Fibroblast of skin of back (primary cell): ENCODE results near the gene AAMP.

Experiments used
- DNase-seq: peaks from one replicate; pipeline ENCODE4 v3.0.0-alpha.2; 2013

Gene AAMP

DNA sequence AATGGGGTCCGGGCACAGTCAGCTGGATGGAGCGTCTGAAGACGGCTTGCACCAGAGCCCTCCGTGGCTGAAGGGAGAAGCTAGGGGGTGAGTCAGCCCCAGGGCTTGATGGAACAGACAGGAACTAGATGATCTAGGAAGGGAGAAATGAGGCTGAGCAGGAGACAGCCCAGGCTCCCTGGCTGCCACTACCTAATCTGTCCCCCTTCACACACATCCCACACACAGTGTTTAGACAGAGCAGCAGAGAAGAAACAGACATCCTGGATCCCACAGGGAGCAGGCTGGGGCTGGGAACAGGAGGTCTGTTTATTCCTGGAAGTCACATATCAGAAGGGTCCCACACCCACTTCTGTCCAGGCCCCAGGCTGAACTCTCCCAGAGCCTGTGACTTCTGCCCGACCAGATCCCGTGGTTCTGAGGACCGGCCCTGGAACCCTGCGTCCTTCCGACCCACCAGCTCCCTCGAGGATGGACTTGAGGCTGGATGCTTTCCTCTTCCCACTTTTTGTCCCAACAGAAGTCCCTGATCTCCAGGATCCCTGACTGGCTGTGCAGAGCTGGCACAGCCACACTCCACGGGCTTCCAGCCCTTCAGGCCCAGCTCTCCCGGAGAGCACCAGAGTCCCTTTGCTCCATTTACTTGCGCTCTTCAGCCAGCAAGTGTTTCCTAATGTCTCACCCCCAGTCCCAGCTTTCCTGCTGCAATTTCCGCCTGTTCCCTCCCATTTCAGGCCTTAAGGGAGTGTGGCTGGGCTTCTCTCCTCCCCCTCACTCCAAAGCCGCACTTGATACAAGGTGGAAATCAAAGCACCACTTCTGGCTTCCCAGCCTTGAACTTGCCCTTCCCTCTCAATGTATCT lies 10.6 kb downstream of the AAMP start:
- DNase-seq, result peak; percentile 75

DNA sequence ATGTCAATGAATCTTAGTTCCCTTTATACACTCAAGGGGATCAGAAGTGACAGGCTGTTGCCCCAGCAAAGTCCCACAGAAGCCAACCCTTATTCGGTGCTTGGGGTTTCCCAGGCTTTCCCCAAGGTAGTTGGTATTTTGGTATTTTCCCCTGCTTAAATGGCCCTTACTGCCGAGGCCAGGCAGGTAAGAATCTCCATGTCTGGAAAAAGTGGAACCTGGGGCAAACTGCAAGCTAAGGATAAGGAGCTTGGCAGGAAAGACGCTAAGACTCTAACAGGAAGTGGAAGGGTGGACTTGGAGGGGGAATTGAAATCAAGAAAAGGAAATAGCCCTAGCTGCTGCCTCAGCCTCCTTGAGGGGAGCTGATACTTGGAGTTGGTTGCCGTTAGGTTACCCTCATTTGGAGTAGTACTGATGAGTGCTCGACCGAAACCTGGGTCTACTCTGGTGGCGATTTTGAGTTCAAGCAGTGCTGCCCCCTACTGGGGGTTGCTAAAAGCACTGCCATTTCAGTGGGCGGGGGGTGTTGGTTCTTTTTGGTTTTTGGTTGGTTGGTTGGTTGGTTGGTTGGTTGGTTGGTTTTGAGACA lies 12.5 kb downstream of the AAMP start:
- DNase-seq, result peak; percentile 47

DNA sequence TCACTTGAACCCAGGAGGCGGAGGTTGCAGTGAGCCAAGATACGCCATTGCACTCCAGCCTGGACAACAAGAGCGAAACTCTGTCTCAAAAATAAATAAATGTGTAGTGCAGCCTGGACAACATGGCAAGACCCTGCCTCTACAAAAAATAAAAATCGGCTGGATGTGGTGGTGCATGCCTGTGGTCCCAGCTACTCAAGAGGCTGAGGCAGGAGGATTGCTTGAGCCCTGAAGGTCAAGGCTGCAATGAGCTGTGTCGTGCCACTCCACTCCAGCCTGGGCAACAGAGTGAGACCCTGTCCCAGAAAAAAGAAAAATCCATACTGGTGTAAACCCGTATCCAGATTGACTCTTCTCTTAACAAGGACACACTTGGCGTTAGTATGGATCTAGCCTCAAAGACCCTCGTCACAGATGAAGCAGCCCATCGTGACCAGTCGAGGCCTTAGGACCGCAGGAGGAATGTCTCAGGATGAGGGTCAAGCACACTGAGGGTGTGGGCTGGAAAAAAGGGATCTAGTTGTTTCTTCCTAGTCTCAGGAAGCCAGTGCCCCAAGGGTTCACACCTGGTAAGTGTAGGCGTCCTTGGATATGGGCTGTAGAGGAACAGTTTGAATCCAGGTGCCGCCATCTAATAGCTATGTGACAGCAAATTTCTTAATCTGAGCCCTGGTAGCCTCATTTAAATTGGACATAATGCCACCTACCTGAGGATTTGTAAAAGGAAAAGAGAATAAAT lies 13.2 kb downstream of the AAMP start:
- DNase-seq, result no peak

GRCh38 chr2:218255446-218255845 lies 14.5 kb downstream of the AAMP start:
- DNase-seq, result peak; percentile 34

DNA sequence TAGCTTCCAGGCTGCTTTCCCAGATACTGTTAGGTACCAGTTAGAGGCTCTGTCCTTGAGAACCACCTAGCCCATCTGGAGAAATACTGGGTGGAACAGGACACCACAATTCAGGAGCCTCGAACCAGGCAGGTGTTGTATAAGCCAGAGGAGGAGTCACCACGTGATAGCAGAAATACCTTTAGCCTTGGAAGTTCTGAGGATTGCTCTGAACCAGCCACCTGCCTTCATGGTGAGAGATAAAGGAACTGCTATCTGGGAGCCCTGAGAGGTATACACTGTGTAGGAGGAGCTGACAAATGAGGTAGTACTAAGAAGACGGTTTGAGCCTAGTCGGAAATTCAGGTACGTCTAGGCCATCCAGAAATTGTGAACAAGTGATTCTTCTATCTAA lies 16.7 kb downstream of the AAMP start:
- DNase-seq, result no peak

DNA sequence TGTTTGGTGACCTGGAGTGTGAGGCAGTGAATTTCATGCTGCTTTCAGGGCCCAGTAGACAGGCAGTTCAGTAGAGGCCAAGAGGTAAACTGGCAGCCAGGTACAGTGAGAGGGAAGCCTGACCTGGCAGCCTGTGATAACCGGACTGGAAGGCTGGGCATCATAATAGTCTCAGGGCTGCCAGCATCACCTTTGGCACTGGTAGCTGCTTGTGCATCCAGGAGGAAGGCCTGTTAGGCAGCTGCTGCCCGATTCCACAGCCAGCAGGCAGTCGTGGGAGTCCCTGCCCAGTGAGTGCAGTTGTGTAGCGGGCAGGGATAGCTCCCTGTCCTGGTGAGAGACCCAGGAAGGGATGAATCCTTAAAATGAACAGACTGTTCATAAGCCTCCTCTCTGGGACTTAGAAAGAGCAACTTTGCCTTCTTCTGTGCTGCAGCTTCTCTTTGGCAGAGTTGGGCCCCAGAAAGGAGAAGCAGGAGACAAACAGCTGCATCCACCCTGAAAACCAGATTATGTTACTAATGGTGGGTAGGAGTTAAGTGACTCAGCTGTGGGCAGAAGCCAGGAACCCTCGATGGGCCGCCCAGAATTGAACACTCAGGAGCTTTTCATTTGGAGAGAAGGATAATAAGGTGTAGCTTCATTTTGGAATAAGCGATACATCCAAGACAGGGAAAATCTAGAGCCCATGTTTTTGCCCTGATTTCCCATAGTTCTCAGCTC lies 17.3 kb downstream of the AAMP start:
- DNase-seq, result no peak

- DNase-seq, result no peak
Measured at GRCh38 chr2:218249691-218250090, 20.2 kb downstream of the AAMP start.

- DNase-seq, result no peak
Measured at GRCh38 chr2:218245214-218245613, 24.7 kb downstream of the AAMP start.

DNA sequence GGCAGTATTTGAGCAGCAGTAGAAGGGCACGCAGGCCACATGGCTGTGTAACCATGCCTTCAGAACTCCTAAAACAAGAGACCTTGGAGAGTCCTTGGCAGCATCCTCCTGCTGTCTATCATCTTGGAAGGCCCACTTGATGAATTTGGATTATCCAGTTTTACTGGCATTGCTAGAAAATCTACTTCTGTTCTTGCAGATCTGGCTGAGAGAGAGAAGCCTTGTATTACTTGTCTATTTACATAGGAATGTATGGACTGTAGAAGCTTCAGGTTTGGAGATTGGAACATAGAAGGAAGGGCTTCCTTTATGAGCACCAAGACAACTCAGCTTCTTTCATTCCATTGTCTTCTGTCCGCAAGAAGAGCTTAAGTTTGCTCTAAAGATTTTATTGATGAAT lies 25.3 kb downstream of the AAMP start:
- DNase-seq, result no peak

- DNase-seq, result no peak
Measured at GRCh38 chr2:218244204-218244603, 25.7 kb downstream of the AAMP start.

GRCh38 chr2:218238887-218239286 lies 31.1 kb downstream of the AAMP start:
- no peak for DNase-seq

DNA sequence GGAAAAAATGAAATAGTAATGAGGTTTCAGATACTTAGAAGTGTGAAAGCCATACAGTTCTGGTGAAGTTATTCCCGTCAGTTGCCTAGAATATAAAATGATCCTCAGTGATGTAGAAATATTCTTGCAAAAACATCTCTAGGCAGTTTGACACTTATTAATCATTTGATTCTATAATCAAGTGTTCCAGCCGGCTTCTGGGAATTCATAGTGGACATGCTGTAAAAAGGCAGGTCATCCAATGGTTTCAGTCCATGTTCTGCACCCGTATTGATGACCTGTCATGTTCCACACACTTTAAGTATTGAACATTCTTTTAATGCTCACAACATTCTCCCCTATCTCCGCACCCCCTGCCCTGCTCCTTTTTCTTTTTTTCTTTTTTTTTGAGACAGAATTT lies 33.1 kb downstream of the AAMP start:
- no peak for DNase-seq

- no peak for DNase-seq
Measured at GRCh38 chr2:218235017-218235416, 34.9 kb downstream of the AAMP start.

GRCh38 chr2:218234521-218234920 lies 35.4 kb downstream of the AAMP start:
- no peak for DNase-seq

DNA sequence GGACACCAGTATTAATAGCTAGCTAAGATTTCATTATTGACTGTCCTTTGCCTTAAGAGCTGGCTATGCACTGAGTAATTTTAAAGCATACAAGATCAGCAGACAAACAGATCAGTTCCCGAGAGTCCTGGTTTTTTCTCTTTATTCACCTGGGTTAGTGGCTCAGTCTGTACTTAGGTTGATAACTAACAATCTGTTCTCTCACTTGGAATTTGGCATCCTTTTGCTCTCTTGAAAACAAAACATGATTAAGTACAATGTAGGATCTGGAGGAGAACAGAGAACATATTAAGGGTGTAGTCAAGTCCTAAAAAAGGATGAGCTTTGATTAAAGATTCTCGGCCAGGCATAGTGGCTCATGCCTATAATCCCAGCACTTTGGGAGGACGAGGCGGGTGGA lies 36.4 kb downstream of the AAMP start:
- DNase-seq, result no peak

DNA sequence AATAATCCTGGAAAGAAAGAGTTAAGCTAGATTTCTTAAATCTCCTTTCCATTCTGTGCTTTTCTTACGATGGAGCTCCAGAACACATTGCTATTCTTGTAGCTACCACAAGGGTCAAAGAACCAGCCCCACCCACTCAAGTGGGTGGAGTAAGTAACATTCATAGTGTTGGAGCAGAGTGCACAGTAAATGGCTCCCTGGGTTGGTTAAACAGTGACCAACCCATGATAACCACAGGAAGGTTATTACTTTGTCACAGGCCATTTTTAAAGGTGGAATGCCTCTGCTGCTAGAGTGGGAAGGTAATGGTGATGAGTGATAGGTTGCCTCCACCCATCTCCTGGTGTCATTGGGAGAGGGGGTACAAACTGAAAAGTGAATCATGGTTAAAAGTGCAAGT lies 39.1 kb downstream of the AAMP start:
- DNase-seq, result peak; percentile 52

- DNase-seq, result peak; percentile 70
Measured at GRCh38 chr2:218229851-218230250, 40.1 kb downstream of the AAMP start.

DNA sequence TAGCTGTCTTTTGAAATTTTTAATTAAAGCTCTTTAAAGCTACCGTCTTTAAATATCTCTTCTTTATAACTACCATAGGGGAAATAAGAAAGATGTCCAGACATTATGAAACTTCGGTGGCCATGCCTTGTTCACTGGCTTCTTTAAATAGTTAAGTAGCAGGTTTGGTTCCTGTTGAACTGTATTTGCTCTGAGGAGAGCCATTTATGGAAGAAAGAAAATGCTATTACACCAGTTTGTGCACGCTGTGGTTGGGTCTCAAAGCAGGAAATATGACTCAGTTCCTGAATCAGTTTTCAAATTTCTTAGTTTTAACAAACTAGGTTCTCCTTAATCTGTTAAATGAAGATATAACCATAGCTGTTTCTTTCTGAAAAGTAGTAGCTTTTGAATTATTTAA lies 40.7 kb downstream of the AAMP start:
- peak; percentile 91 for DNase-seq

GRCh38 chr2:218228366-218229090 lies 41.4 kb downstream of the AAMP start:
- no peak for DNase-seq

- DNase-seq, result no peak
Measured at GRCh38 chr2:218226903-218227302, 43.0 kb downstream of the AAMP start.

- no peak for DNase-seq
Measured at GRCh38 chr2:218224186-218224585, 45.8 kb downstream of the AAMP start.

DNA sequence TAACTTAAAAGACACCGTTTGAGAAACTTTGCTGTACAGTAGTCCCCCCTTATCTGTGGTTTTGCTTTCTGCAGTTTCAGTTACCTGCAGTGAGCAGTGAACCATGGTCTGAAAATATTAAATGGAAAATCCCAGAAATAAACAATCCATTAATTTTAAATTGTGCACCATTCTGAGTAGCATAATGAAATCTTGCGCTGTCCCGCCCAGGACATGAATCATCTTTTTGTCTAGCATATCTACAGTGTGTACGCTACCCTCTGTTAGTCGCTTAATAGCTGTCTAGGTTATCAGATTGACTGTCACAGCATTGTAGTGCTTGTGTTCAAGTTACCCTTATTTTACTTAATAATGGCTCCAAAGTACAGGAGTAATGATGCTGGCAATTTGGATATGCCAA lies 46.9 kb downstream of the AAMP start:
- DNase-seq, result no peak
